Measurements from ENCODE around the gene ZFYVE27.

GRCh38 chr10:97779975-97780374 lies 43.0 kb downstream of the ZFYVE27 start:
- TF ChIP-seq POLR2AphosphoS5 (IDR thresholded peaks at IDR 0.05) = no peak
- no peak for TF ChIP-seq CTCF (IDR thresholded peaks at IDR 0.05)
- no peak for TF ChIP-seq POLR2A (IDR thresholded peaks at IDR 0.05)
- TF ChIP-seq EP300 (IDR thresholded peaks at IDR 0.05) = no peak

Data from suprapubic skin (tissue), 4 donors.